ENCODE measurements around the gene QSER1. TPM values are rescaled to one million over a fixed set of nuclear protein-coding genes. Genes with fewer than 3 reads are reported as not detected.

The QSER1 gene
- total and polyA plus RNA-seq, 2 experiments from 2014 or later: 29.4 to 132 TPM

GRCh38 chr11:33006010-33006409 is 113.4 kb downstream of the QSER1 start:
- 0 out of 3 replicates have a peak, but pooled peaks cover 3% of the 10 kb centered on the region for H3K9me3 Mint-ChIP-seq
- no peaks in the 10 kb centered on the region for H3K36me3 Mint-ChIP-seq (ENCODE audit: low read depth)
- no peaks in the 10 kb centered on the region for H3K27me3 ChIP-seq (ENCODE audit: insufficient read depth)
- no peaks in the 10 kb centered on the region for H3K36me3 ChIP-seq (ENCODE audit: insufficient read depth)
- H3K79me2 ChIP-seq (replicated peaks; ENCODE audit: insufficient read depth): no peaks in the 10 kb centered on the region
- H3K27ac Mint-ChIP-seq: no peak overlapping the region
- H3K4me1 Mint-ChIP-seq: peaks cover 10% of the 10 kb centered on the region; the same call in 2 of the 3 replicates
- no peak for ATAC-seq
- no peak overlapping the region for H3K4me3 ChIP-seq
- H3F3A ChIP-seq (replicated peaks; ENCODE audit: low read depth): no peaks in the 10 kb centered on the region
- no peak overlapping the region for H2AFZ ChIP-seq
- no peaks in the 10 kb centered on the region for H4K20me1 ChIP-seq (replicated peaks; ENCODE audit: insufficient read depth)
- no peak overlapping the region for H3K4me3 Mint-ChIP-seq
- DNase-seq (ENCODE audit: low spot score): no peak
- peaks cover 11% of the 10 kb centered on the region; the same call in 1 of the 2 replicates for H3K4me1 ChIP-seq (ENCODE audit: insufficient read depth)
- H3K27me3 Mint-ChIP-seq (ENCODE audit: insufficient read depth, low read depth, poor library complexity): peaks cover 7% of the 10 kb centered on the region
- no peak overlapping the region for H3K4me2 ChIP-seq
- no peak overlapping the region for H3K27ac ChIP-seq (ENCODE audit: low read depth)
- no peaks in the 10 kb centered on the region for H3K9me2 ChIP-seq (ENCODE audit: insufficient read depth)
- TF ChIP-seq ZNF462 (CRISPR knock-in tag; IDR thresholded peaks at IDR 0.05) (no peak), JUNB (IDR thresholded peaks at IDR 0.05; ENCODE audit: unreplicated experiment) (no peak), ZNF114 (CRISPR knock-in tag; IDR thresholded peaks at IDR 0.05) (no peak), REST (IDR thresholded peaks at IDR 0.05; ENCODE audit: unreplicated experiment) (no peak)

Measured in GM23338 (cell line).